H1 (cell line): ENCODE measurements around the gene TSR3. TPM values are rescaled to one million over a fixed set of nuclear protein-coding genes. Genes with fewer than 3 reads are reported as not detected.

Experiments used
- FOSL1 ChIP-seq: IDR thresholded peaks from 2 replicates; pipeline ENCODE4 v1.6.1; 2011; ENCODE audit warnings: mild to moderate bottlenecking, low read depth, low read length, moderate library complexity; ENCODE audit not compliant: insufficient read depth
- MAX ChIP-seq: IDR thresholded peaks from 2 replicates; pipeline ENCODE4 v1.6.1; 2012; ENCODE audit warnings: inconsistent platforms
- SRF ChIP-seq: IDR thresholded peaks from 2 replicates; pipeline ENCODE4 v1.6.1; 2011; ENCODE audit warnings: mild to moderate bottlenecking, low read depth, low read length, moderate library complexity
- TAF7 ChIP-seq: optimal IDR thresholded peaks from 2 replicates; pipeline ENCODE3; 2011; ENCODE audit warnings: low read depth, mild to moderate bottlenecking, inconsistent platforms, low read length, moderate library complexity, borderline replicate concordance
- polyA plus RNA-seq, 7 experiments: library from polyadenylated mRNA; depleted of rRNA in 3 of 7; stranded (reverse) in 5 of 7; unstranded in 2 of 7; fragments of >200 nt in 5 of 7; fragments of 200-250 nt in 2 of 7; gene quantifications; 1 replicate in 5 of 7; 2 replicates in 1 of 7; 4 replicates in 1 of 7; pipeline versions ENCODE4 v1.2.1 to v1.2.3, GENCODE V29; 2011 to 2013; ENCODE audit warnings: missing spikeins in 2 of 7, mixed read lengths in 2 of 7
- total RNA-seq: library from RNA; stranded (reverse); fragmentation: NEBNext Ultra II Directional; extraction: Animal tissue kit (Norgen Biotek cat#: 25700); gene quantifications from 2 replicates; pipeline ENCODE4 v1.2.1, GENCODE V29; 2021

TSR3 gene
- total and polyA plus RNA-seq, 2 of the 8 experiments (the other 6 are each of a cell fraction or from before 2014, with no cell fraction given) = 43.1 to 52.3 TPM

- no peak for TF ChIP-seq SRF
- no peak for TF ChIP-seq TAF7
- no peak for TF ChIP-seq FOSL1
- no peak for TF ChIP-seq MAX
Measured at GRCh38 chr16:1377406-1378010, 25.8 kb upstream of the TSR3 start (continued).
